HuH-7 (cell line): ENCODE measurements around the gene GFRA1.

Experiments
- DNase-seq: peaks from one replicate; pipeline ENCODE4 v3.0.0; 2011; ENCODE audit warnings: low spot score

GFRA1 gene

DNA sequence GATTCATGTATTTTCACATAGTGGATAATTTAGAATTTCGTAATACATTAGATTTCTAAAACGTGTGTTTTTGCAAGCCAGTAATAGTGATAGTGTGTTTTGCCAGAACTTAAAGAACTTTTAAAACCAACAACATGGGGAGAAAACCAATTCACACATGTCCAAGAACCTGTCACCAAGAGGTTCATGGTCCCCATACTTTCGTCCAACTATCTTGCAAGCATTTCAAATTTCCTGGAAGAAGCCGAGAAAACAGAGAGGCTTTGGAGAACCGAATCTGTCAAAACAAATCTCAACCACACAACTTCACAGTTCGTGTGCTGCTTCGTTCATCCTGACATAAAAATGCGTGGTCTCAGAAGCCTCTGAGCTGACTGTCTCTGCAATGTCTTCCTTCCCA, 31.9 kb downstream of the GFRA1 start:
- no peak for DNase-seq

DNA sequence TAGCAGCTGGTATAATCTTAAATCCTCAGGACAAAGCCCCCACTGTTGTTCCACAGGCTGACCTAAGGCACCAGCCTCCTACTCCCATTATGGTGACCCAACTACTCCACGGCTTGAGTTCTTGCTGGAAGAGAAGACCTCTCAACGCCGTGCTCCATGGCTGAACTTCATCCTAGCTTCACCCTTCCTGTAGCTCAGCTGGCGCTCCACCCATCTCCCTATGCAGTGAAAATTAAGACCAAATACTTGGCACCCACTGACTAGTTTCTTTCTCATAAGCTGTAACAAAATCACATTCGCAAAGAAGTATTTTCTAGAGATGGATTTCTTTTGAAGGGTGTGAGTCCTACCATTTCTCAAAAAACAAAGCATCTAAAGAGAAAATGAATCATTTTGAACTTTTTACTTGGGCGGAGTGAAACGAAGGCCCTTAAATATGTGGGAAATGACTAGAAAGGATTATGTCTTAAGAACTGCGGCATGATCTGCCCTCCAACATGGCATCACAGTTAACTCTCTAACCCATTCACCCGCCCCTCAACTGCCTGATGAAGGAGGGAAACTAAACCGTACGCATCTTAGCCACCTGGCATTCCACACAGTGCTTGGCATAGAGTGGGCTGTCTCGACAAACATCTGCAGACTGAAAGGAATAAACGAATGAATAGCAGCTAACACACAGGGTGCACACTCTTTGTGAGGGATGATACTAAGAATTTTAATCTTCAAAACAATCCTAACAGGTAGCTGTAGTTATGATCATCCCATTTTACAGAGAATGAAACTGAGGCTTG, 32.7 kb downstream of the GFRA1 start:
- DNase-seq, result no peak

DNA sequence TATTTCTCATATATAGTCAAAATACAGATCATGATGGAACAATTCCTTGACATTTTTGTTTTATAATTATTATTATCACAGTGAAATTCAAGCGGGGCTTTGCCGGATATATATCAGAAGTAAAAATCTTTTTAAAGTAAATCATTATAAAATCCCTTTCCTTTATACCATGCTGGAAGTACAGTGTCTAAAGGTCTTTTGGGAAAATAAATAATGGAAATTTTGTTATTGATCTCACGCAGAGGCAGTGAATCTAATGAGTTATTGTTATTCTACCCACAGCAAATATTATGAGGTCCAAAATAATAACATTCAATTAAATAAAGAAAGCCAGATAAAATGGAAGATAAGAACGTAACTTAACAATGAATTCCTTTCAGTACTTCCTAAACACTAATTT, 33.8 kb downstream of the GFRA1 start:
- no peak for DNase-seq

DNA sequence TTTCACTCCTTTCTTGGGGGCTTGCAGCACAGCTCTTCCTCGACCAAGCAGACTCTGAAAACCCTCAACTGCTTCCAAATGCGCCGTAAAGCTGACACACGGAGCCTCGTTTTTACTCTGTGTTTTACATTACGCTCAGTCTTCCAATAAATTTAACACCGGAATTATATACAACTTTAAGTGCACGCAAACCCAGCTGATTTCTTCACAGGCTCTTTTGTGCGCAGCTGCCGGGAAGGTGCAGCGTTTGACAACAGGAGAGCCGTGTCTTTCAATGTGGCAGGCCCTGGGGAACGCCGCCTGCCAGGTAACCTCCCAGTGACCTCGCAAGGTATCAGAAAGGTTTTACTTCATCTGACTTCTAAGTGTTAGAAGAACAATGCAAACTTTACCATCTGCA, 35.0 kb downstream of the GFRA1 start:
- DNase-seq, result no peak

DNA sequence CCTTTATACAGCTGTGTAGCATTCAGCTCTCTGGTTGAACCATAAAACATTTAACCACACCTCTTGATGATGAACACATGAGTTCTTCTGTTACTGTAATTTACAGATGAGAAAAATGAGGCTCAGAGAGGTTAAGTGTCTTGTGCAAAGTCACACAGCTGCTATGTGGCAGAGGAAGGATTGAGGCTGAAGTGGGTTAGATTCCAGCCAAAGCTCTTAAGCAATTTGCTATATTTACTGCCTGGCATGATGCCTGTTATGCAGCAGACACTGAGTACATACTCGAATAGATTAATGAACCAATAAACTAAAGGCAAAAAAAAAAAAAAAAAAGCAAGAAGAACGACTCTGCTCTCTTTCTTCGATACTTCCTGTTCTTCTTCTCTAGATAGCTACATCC, 35.7 kb downstream of the GFRA1 start:
- no peak for DNase-seq

DNA sequence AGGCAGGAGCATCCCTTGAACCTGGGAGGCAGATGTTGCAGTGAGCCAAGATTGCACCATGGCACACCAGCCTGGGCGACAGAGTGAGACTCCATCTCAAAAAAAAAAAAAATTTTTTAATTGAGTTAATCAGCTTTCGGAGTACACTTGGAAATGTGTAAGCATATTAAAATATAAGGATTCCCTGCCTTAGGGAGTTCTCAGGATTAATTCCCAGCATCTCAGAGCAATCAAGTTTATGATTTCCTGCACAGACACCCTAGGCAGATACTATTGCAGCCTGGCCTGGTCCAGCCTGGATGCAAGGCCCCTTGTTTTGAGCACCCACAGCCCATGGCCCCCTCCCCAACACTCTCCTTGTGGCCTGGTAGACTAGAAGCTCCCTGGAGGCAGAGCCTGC, 39.8 kb downstream of the GFRA1 start:
- DNase-seq, result no peak

DNA sequence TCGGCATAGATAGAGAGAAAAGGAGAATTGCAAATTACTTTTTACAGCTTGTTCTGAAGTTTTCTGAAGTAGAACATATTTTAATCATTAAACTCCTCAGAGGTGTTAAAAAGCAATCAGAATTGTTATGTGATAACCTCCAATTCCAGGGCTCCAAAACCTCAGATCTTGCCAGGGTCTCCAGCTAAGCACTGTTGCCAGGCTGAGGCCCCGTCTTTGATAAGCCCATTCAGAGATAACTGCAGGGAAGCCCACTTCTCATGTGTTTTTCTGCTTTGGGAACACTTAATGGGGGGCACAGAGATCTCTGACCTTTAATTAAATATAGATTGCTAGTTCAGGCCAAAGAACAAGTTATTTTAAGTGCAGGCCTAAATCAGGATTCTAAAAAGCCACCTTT, 40.4 kb downstream of the GFRA1 start:
- DNase-seq, result no peak

DNA sequence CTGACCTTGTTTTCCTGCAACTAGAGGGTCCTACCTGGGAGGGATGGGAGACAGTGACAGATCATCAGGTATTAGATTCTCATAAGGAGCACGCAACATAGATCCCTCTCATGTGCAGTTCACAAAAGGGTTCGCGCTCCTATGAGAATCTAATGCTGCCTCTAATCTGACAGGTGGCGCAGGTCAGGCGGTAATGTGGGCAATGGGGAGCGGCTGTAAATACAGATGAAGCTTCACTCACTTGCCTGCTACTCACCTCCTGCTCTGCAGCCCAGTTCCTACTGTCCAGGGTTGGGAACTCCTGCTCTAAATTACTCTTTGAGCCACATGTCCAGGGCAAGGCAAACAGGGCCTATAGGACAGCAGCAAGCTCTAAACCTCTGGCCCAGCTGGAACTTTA, 46.2 kb downstream of the GFRA1 start:
- DNase-seq, result no peak

DNA sequence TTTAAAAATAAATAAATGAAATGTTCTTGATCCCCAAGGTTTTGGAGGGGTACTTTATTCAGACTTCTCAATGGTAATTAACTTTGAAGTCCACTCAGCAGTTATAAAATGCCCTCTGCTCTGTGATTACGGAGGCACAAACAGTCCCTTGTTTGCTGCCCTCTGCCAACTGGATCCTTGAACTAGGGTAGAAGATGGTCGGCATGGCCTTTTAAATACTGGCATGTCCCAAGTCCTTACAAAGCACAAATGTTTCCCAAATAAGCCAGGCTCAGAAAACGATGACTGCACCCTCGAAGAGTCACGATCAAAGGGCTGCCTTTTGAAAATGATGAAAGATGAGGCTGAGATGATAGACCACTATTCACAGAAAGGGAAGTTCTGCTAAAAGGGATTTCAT, 47.0 kb downstream of the GFRA1 start:
- DNase-seq, result no peak

DNA sequence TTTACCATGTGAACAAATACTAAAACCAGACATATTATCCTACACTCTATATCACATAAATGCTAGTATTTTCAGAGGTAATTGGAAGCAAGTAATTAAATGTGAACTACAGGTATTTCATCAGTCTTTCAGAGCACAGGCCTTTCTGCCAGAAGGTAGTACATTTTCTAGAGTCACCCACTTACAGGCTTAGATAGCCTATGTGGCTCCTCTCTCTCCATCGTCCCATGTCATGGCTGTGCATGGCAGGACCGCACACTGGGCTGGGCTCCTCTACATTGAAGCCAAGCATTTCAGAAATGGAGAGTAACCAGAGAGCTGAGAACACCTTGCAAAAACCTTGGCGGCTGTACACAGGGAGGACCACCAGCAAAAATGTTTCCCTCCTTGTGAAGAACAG, 49.7 kb downstream of the GFRA1 start:
- DNase-seq, result no peak

DNA sequence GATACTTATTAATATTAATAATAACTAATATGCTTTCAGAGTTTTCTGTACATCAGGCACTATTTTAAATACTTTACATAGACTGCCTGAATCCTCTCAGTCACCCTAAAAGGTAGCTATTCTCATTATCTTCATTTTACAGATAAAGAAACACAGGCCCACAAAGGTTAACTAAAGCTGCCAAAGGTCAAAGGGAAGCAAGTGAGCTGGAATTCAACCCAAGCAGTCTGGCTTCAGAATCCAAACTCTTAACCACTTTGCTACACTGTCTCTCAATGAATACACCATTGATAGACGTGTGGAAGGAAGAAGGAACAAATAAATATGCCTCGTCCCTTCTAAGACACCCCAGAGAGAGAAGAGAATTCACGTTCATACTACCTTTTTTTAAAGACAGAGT, 52.0 kb downstream of the GFRA1 start:
- DNase-seq, result no peak

DNA sequence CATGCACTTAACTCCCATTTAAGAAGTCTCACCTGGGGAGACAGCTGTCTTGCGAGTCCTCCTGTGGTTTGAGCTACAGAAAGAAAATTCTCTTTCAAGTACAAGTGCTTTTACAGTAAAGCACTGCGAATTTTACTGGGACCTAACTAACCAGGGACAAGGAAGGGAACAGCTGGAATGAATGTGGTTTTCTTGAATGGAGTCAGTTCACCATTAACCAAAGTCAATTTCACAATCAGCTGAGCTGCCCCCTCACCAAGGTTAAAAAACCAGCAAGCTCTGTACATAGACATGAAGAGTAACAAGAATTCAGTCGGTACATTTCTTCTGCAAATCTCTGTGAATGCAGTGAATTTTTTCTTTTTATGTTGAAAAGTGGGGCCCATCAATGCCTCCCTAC, 56.3 kb downstream of the GFRA1 start:
- peak; percentile 11 for DNase-seq

DNA sequence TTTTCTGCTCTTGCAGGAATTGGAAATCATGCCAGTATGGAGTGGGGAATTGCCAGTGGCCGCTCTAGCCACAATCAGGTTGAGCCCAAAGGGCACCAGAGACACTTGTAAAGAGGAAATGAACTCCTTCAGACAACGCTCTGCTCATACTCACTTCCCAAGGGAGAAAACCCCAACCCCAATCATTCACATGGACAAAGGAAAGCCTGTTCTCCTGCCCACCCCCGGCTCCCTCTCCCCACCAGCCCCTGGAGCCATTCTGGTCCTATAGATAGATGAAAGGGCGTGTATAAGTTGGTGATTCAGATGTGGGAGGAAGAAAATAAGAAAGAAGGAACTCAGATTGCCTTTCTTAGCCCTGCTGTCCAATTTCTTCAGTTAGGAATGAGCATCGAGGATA, 57.4 kb downstream of the GFRA1 start:
- DNase-seq, result no peak

DNA sequence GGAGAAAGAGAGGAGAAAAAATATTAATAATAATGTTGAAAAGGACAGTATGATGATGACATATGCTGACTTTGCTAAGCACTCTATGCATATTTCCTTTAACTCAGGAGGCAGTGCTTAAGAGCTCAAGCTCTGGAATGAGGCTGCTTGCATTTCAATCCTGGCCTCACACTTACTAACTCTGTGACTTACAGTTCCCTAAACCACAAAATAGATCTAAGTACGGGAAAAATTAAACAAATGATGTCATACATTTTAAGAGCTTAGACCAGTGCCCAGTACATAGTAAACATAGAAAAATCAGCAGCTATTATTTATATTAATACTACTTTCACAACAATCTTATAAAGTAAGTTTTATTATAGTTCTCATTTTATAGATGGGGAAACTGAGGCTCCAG, 61.3 kb downstream of the GFRA1 start:
- no peak for DNase-seq

DNA sequence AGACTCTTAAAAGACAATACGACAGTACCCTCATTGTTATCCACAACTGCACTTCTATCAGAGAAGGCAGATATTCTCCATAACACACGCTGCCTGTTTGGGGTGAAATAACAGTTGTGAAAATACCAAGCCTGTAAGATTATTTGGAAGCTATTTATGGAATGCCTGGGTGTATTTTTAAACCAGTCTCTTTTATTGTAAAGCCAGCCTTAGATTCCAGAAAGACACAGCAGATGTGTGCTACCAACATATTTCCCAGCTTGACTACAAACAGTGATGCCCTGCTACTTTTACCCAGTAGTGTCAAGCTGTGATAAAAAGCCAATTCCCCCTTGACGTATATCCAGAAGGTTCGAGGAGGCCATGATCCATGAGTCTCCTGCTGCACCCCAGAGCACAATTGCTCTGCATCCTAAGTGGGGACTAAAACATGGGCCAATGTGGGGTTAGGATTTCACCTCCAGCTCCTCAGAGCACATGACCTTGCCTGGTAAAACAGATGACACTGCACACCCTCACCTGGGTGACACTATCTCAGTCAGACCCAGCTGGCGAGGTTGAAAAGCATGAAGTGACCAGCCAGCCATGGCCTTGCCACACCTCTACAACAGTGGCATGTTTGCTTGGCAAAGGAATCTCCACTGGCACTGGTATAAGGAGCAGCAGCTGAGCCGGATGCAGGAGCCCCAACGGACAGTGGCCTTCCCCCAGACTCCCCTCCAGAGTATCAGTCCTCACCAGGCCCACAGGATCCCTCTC, 62.2 kb downstream of the GFRA1 start:
- DNase-seq, result no peak

DNA sequence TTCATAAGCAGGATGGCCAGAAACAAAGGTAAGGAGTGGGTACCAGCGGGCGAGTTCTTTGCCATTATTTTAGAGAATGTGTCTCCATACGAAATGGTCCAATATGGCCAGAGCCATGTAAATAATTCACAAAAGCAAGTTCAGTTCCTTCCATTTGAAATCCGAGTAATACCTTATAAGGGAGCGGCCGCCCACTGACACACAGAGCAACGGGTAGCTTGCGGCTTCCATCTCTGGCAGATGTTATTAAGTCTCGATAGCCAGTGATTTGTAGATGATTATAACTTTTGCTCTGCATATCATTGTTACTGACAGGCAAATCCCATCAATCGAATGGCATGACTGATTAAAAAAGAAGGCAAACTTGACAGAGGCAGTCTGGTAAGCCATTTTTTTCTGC, 63.2 kb downstream of the GFRA1 start:
- DNase-seq, result no peak

DNA sequence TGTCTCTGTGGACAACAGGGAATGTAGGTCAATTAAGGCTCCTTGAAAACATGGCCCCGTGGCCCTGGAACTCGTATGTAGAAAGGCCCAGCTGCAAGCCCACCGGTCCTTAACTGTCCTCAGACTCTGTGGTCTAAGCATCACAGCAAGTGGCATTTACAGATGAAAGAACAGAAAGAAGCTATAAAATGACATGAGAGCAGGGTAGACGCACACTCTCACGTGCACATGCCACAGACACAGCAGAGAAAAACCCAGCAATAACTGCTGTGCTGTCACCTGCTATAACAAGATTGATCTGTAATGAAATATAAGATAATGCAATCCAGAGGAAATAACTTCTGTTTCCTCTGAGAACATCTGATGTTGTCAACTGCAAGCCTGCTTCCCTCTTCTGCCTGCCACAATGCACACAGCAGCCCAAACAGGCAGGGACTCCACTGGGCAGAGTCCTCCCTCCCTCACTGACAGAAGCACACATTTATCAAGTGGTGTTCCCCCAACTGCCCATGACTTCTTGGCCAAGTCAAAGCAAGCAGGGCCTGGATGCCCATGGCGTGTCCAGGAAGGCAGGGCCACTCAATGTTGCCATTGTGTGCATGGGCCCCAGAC, 63.9 kb downstream of the GFRA1 start:
- DNase-seq, result no peak

DNA sequence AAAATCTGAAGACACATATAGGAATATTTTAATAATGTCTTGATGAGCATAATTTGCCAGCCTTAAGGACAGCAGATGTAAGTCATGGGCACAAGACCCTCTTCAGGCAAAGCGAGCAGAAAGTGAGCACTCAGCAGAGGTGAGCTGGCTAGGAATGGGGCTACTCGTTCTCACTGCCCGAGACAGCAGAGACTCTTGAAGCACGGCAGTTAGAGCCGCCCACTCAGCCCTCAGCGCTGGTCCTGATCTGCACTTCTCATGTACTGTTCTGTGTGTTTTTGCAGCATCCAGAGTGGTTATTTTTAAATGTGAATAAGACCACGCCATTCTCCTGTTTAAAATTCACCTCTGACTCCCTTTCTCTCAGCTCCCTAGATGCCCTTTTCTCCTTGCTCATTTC, 65.3 kb downstream of the GFRA1 start:
- no peak for DNase-seq

DNA sequence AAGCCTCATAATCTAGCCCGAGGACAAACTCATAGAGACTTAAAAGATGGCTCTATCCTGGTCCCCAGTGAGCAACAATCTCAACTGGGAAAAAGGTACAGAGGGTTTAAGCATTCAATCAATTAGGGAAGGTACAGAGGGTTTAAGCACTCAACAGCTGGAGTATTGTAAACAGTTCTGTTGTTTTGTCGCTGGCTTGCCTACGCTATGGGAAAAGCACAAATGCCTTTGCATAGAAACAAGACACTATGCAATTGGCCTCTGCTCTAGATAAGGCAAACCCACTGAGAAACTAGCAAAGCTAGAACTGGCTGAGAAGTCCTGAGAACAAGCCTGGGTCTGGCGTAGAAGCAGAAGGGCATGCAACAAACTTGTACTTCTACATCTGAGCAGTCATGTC, 69.3 kb downstream of the GFRA1 start:
- DNase-seq, result no peak

DNA sequence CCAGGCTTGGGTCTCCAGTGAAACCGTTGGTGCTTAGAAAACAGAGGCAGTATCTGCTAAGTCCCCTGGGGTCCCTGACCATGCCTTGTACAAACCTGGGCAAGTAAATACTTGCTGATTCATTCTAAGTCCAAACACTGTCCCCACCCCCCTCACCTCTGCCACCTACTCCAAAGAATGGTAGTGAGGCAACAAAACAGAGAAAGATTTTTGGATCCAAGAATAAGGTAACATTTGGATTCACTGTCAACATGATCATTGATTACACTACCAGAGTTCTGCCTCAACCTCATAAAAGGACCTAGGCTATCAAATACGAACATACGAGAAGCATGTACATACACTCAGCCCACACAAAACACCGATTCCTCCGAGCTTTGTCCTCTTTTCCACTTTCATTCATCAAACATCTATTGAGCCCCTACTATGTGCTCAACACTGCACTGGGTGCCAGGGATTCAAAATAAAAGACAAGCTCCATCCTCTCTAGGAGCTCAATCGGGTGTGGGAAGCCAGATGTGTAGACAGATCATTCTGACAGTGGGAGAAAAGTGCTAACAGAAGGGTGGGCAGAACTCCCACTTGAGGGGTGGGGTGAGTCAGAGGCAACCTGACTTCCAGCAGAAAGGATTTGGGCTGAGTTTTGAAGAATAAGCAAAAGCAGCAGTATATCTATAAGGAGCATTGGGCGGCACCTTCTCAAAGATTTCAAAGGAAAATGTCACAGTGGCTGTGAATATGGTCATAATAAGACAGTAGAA, 71.2 kb downstream of the GFRA1 start:
- DNase-seq, result no peak

DNA sequence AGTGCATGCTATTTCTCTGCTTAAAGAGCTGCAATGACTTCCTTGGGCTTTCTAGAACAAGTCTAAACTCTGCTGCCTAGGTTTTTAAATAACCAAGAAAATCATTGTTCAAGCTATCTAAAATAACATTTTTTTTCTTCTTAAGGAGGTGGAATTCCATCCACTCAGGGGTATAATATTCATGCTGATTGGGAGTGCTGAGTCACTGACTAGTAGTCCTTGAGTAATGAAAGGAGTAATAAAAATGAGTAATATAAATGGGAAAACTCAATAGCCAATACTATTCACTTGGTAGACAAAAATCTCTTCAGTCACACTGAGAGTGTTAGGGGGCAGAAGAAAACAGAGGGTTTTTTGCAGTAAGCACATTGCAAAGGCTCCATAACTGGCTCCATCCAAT, 72.0 kb downstream of the GFRA1 start:
- DNase-seq, result no peak

DNA sequence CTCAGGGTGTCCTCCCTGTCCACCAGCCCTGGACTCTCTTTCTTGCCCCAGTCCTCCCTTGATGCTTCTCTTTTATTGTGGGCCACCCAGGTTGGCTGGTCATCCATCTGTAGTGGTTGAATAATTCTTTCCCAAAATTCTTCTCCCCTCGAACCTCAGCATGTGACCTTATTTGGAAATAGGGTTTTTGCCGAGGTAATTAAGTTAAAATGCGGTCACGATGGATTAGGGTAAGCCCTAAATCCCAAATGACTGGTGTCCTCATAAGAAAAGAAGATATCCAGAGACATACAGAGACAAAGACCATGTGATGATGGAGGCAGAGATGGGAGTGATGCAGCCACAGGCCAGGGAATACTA, 74.3 kb downstream of the GFRA1 start:
- DNase-seq, result no peak
